H1 (cell line): ENCODE measurements around the gene RPS27.

ENCODE experiments used
- BCL11A ChIP-seq, 2 experiments: IDR thresholded peaks; one replicate each; pipeline ENCODE4 v1.6.1; 2011; ENCODE audit warnings: low read depth in 2 of 2, low read length in 2 of 2, mild to moderate bottlenecking in 2 of 2
- CHD2 ChIP-seq: IDR thresholded peaks from 2 replicates; pipeline ENCODE4 v1.6.1; 2012; ENCODE audit warnings: low read length, improper control_type of control experiment
- FOSL1 ChIP-seq: IDR thresholded peaks from 2 replicates; pipeline ENCODE4 v1.6.1; 2011; ENCODE audit warnings: mild to moderate bottlenecking, low read depth, low read length, moderate library complexity; ENCODE audit not compliant: insufficient read depth
- POLR2A ChIP-seq, 2 experiments: IDR thresholded peaks; 1 replicate in 1 of 2; 2 replicates in 1 of 2; pipeline ENCODE4 v1.6.1; 2011; ENCODE audit warnings: low read depth in 2 of 2, low read length in 2 of 2, mild to moderate bottlenecking in 2 of 2; ENCODE audit errors: control extremely low read depth in 1 of 2
- SIN3A ChIP-seq, 2 experiments: IDR thresholded peaks in 1 of 2; conservative IDR thresholded peaks in 1 of 2; 2 replicates each; pipeline ENCODE4 v1.6.1; 2011 to 2012; ENCODE audit warnings: low read length in 2 of 2, improper control_type of control experiment in 1 of 2, low read depth in 1 of 2, mild to moderate bottlenecking in 1 of 2
- YY1 ChIP-seq: IDR thresholded peaks from 2 replicates; pipeline ENCODE4 v1.6.1; 2011; ENCODE audit warnings: low read depth, mild to moderate bottlenecking, low read length
- TF ChIP-seq, protein P1 (sequence below): IDR thresholded peaks from 2 replicates; pipeline ENCODE4 v1.6.1; 2012; ENCODE audit warnings: low read length, inconsistent platforms

DNA sequence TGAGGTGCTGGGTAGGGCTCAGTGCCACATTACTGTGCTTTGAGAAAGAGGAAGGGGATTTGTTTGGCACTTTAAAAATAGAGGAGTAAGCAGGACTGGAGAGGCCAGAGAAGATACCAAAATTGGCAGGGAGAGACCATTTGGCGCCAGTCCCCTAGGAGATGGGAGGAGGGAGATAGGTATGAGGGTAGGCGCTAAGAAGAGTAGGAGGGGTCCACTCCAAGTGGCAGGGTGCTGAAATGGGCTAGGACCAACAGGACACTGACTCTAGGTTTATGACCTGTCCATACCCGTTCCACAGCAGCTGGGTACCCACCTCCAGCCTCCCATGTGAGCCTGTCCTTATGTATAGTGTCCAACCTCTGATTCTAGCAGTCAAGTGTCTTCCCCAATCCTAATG, 31.1 kb upstream of the RPS27 start:
- TF ChIP-seq CHD2 (no peak), POLR2A (IDR thresholded peaks at IDR 0.05; ENCODE audit: control extremely low read depth in 1 of 2, low read depth in 2 of 2, low read length in 2 of 2) (no peak), SIN3A (conservative IDR thresholded peaks at IDR 0.05 in 1 of 2, IDR thresholded peaks at IDR 0.05 in 1 of 2; ENCODE audit: low read depth in 1 of 2, low read length in 2 of 2) (no peak), FOSL1 (no peak), BCL11A (IDR thresholded peaks at IDR 0.05; ENCODE audit: low read depth in 2 of 2, low read length in 2 of 2) (no peak), YY1 (no peak)
- TF ChIP-seq, protein P1, sequence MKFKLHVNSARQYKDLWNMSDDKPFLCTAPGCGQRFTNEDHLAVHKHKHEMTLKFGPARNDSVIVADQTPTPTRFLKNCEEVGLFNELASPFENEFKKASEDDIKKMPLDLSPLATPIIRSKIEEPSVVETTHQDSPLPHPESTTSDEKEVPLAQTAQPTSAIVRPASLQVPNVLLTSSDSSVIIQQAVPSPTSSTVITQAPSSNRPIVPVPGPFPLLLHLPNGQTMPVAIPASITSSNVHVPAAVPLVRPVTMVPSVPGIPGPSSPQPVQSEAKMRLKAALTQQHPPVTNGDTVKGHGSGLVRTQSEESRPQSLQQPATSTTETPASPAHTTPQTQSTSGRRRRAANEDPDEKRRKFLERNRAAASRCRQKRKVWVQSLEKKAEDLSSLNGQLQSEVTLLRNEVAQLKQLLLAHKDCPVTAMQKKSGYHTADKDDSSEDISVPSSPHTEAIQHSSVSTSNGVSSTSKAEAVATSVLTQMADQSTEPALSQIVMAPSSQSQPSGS = no peak
